GM12878 (cell line): ENCODE results near the gene IGSF22. TPM values are rescaled to one million over a fixed set of nuclear protein-coding genes. Genes with fewer than 3 reads are reported as not detected.

ENCODE experiments used
- ATAC-seq: fragments of 200-7000 bp; cut with Tn5 transposase; 3 replicates; pipeline ENCODE4 v1.9.1; 2020; ENCODE audit warnings: mild to moderate bottlenecking, moderate library complexity
- BruUV-seq: library from RNA; stranded (reverse); fragments of 400-500 nt; replicated peaks from 2 replicates; lab custom pipeline; 2021; lab: Mats Ljungman, UMichigan
- CTCF ChIA-PET: fragments of 300-600 bp; sonication (Branson Sonifier 250); formaldehyde crosslinking; extraction: SDS; loops from one replicate; lab custom pipeline; 2021; ENCODE audit warnings: inconsistent platforms; lab: Yijun Ruan, JAX
- POLR2A ChIA-PET: fragments of 350-600 bp; formaldehyde crosslinking; extraction: SDS; loops from one replicate; lab custom pipeline; 2021; ENCODE audit warnings: inconsistent platforms; lab: Charles Lee
- RAD21 ChIA-PET: fragments of 300-600 bp; sonication (Branson Sonifier 250); formaldehyde crosslinking; loops from one replicate; lab custom pipeline; 2023; ENCODE audit warnings: antibody characterized with exemption; ENCODE audit not compliant: unreplicated experiment; lab: Charles Lee
- SMC1A ChIA-PET: fragments of 300-600 bp; sonication (Branson Sonifier 250); formaldehyde crosslinking; loops from one replicate; lab custom pipeline; 2023; ENCODE audit not compliant: unreplicated experiment, uncharacterized antibody; lab: Charles Lee
- DNase-seq: peaks from one replicate; pipeline ENCODE4 v3.0.0-alpha.2; 2011; ENCODE audit warnings: low read depth, low spot score
- FAIRE-seq: peaks from 3 replicates; lab custom pipeline; 2011; peaks lifted over from hg19 to GRCh38; lab: Jason Lieb, UNC
- H2AFZ ChIP-seq: 2 replicates; pipeline ENCODE4 v1.6.0; 2011; ENCODE audit warnings: low read depth, low read length, control low read depth; ENCODE audit not compliant: control insufficient read depth
- H3K27ac ChIP-seq: 2 replicates; pipeline ENCODE4 v1.5.1; 2011; ENCODE audit warnings: control low read depth; ENCODE audit not compliant: control insufficient read depth, insufficient read depth
- H3K27me3 ChIP-seq, 2 experiments: replicated peaks in 1 of 2; 2 replicates each; pipeline versions ENCODE4 v1.6.0 to v1.6.1; 2011; ENCODE audit warnings: low read length in 1 of 2; ENCODE audit not compliant: control insufficient read depth in 2 of 2, insufficient read depth in 2 of 2
- H3K36me3 ChIP-seq, 2 experiments: 2 replicates each; pipeline ENCODE4 v1.5.1; 2011; ENCODE audit warnings: low read length in 1 of 2; ENCODE audit not compliant: control insufficient read depth in 2 of 2, insufficient read depth in 2 of 2
- H3K4me1 ChIP-seq: 2 replicates; pipeline ENCODE4 v1.6.1; 2011; ENCODE audit warnings: mild to moderate bottlenecking, low read length, moderate library complexity, mixed read lengths; ENCODE audit not compliant: control insufficient read depth, insufficient read depth
- H3K4me2 ChIP-seq: 2 replicates; pipeline ENCODE4 v1.6.0; 2011; ENCODE audit warnings: control low read depth; ENCODE audit not compliant: control insufficient read depth, insufficient read depth
- H3K4me3 ChIP-seq: fragments of 200-600 bp; sonication (generic); 2 replicates; pipeline ENCODE4 v1.5.1; 2016
- H3K79me2 ChIP-seq: 2 replicates; pipeline ENCODE4 v1.6.0; 2011; ENCODE audit warnings: low read length; ENCODE audit not compliant: control insufficient read depth, insufficient read depth
- H3K9ac ChIP-seq: 2 replicates; pipeline ENCODE4 v1.8.0; 2011; ENCODE audit warnings: low read length, control low read depth, mixed read lengths; ENCODE audit not compliant: control insufficient read depth, insufficient read depth
- H3K9me3 ChIP-seq: replicated peaks from 3 replicates; pipeline ENCODE4 v1.5.1; 2011; ENCODE audit warnings: mild to moderate bottlenecking, low read length; ENCODE audit not compliant: control insufficient read depth, insufficient read depth
- H4K20me1 ChIP-seq: 2 replicates; pipeline ENCODE4 v1.6.0; 2011; ENCODE audit not compliant: control insufficient read depth, insufficient read depth
- BMI1 ChIP-seq: fragments of 450-650 bp; IDR thresholded peaks from 2 replicates; pipeline ENCODE4 v1.6.1; 2016; ENCODE audit warnings: mild to moderate bottlenecking, moderate library complexity, borderline replicate concordance
- FOXK2 ChIP-seq: fragments of 450-650 bp; IDR thresholded peaks from 2 replicates; pipeline ENCODE4 v1.6.1; 2017; ENCODE audit warnings: mild to moderate bottlenecking, moderate library complexity
- JUND ChIP-seq: IDR thresholded peaks from 2 replicates; pipeline ENCODE4 v1.6.1; 2012; ENCODE audit warnings: low read depth, mild to moderate bottlenecking, low read length, improper control_type of control experiment, moderate library complexity
- MTA3 ChIP-seq: IDR thresholded peaks from 2 replicates; pipeline ENCODE4 v1.6.1; 2012; ENCODE audit warnings: low read length, inconsistent platforms, borderline replicate concordance
- RCOR1 ChIP-seq: conservative IDR thresholded peaks from 2 replicates; pipeline ENCODE4 v1.6.1; 2012; ENCODE audit warnings: low read depth, low read length, improper control_type of control experiment
- SRF ChIP-seq, 2 experiments: IDR thresholded peaks; 2 replicates each; pipeline ENCODE4 v1.6.1; 2011; ENCODE audit warnings: low read depth in 2 of 2, low read length in 2 of 2, mild to moderate bottlenecking in 1 of 2, moderate library complexity in 1 of 2
- TCF3 ChIP-seq: IDR thresholded peaks from 2 replicates; pipeline ENCODE4 v1.6.1; 2012; ENCODE audit warnings: low read depth, mild to moderate bottlenecking, low read length, borderline replicate concordance; ENCODE audit not compliant: insufficient read depth
- WGBS: methylation state at CpG from one replicate; pipeline ENCODE4 v1.1.6; 2016; ENCODE audit warnings: low lambda C conversion rate; ENCODE audit not compliant: insufficient replicate concordance, insufficient coverage; ENCODE audit errors: missing lambda C conversion rate; 5-methylcytosine and 5-hydroxymethylcytosine counted together
- in situ Hi-C: fragments of 300-500 bp; cut with MboI; formaldehyde crosslinking; loops from 9 replicates; pipeline ENCODE4 v1.14.3; 2018; ENCODE audit warnings: mixed read lengths
- intact Hi-C: fragments of 100-400 bp; cut with micrococcal nuclease; formaldehyde crosslinking; loops from one replicate; pipeline ENCODE4 v1.14.2; 2022; ENCODE audit not compliant: unreplicated experiment
- polyA plus RNA-seq, 11 experiments: library from polyadenylated mRNA; depleted of rRNA in 4 of 11; unstranded in 6 of 11; stranded (reverse) in 5 of 11; fragments of >200 nt; fragmentation: Nextera tagmentation in 4 of 11; fragmentation: Illumina TruSeq in 1 of 11; extraction: Ambion mirVana in 4 of 11; extraction: Trizol in 1 of 11; gene quantifications; 1 replicate in 1 of 11; 2 replicates in 10 of 11; pipeline versions ENCODE4 v1.2.1 to v1.2.3, GENCODE V29; 2011 to 2016; ENCODE audit warnings: inconsistent platforms in 2 of 11, missing spikeins in 2 of 11, low read depth in 1 of 11
- total RNA-seq, 4 experiments: library from RNA; depleted of rRNA in 3 of 4; stranded (reverse); fragments of >200 nt in 3 of 4; fragmentation: Illumina TruSeq in 1 of 4; extraction: Trizol in 1 of 4; gene quantifications; 2 replicates each; pipeline versions ENCODE4 v1.2.1 to v1.2.3, GENCODE V29; 2013 to 2021

Gene IGSF22
- total and polyA plus RNA-seq, 10 of the 15 experiments (the other 5 are each of a cell fraction or from before 2014, with no cell fraction given), result 0.02 to 0.18 TPM; not detected in 8

- Histone ChIP-seq H2AFZ (no peak overlapping the region), H3K4me1 (no peaks in the 10 kb centered on the region), H3K9me3 (no peaks in the 10 kb centered on the region), H3K27me3 (no peaks in the 10 kb centered on the region), H4K20me1 (no peaks in the 10 kb centered on the region), H3K9ac (no peak overlapping the region), H3K4me3 (no peak overlapping the region), H3K27ac (no peak overlapping the region), H3K4me2 (no peak overlapping the region), H3K79me2 (no peaks in the 10 kb centered on the region), H3K36me3 (no peaks in the 10 kb centered on the region)
- ChIA-PET POLR2A (no interaction called here), CTCF (interaction anchor here (1.4 to 19.6 kb wide), 3 partner anchors 9 to 23 kb away, joined by 8 to 494 read pairs (median 60); partner anchors contain the start of gene IGSF22), RAD21 (interaction anchor here (0.7 to 1.7 kb wide), 2 partner anchors 16 to 27 kb away, joined by 4 to 5 read pairs; no protein-coding TSS in a partner anchor), SMC1A (interaction anchor here (0.9 to 2.2 kb wide), 4 partner anchors 16 to 269 kb away, joined by 3 to 7 read pairs (median 4); no protein-coding TSS in a partner anchor)
- TF ChIP-seq RCOR1 (no peak), JUND (no peak), TCF3 (no peak), FOXK2 (no peak), MTA3 (no peak)
- intact Hi-C loops (no loop called here), in situ Hi-C loops (loop anchor here (10.0 kb wide), 1 partner anchor 57 kb away; the partner anchor contains the start of gene PTPN5)
- DNase-seq (no peak), FAIRE-seq (no peak), ATAC-seq (no peak; the same call in 2 of the 3 replicates)
- BruUV-seq, result no TSS peak
- 82% methylated on average over 8 of the region's 8 CpGs for WGBS
Measured at GRCh38 chr11:18737642-18738041, 11.7 kb upstream of the IGSF22 start.

- SMC1A ChIA-PET, result interaction anchor here (0.9 to 2.0 kb wide), 3 partner anchors 28 to 268 kb away, joined by 3 to 7 read pairs (median 3); no protein-coding TSS in a partner anchor
- CTCF ChIA-PET, result interaction anchor here (1.4 to 19.6 kb wide), 3 partner anchors 9 to 24 kb away, joined by 8 to 494 read pairs (median 60); partner anchors contain the start of gene IGSF22
- FAIRE-seq (no peak), ATAC-seq (no peak), DNase-seq (no peak)
- peak in 1 of 2 experiments; percentile 39; a peak in 1 of 4 replicates for TF ChIP-seq SRF (IDR thresholded peaks at IDR 0.05; ENCODE audit: low read depth in 2 of 2, low read length in 2 of 2)
- TF ChIP-seq BMI1, result no peak
- BruUV-seq, result no TSS peak
- no peak overlapping the region for H3K27ac ChIP-seq
- no peaks in the 10 kb centered on the region for H3K9me3 ChIP-seq
- H3K36me3 ChIP-seq, result no peaks in the 10 kb centered on the region
- WGBS, result 40% methylated on average over 10 of the region's 10 CpGs
- intact Hi-C loops (no loop called here), in situ Hi-C loops (loop anchor here (10.0 kb wide), 1 partner anchor 58 kb away; the partner anchor contains the start of gene PTPN5)
- no peaks in the 10 kb centered on the region for H3K27me3 ChIP-seq
- H4K20me1 ChIP-seq, result no peaks in the 10 kb centered on the region
- H3K9ac ChIP-seq, result no peak overlapping the region
- no peaks in the 10 kb centered on the region for H3K79me2 ChIP-seq
- H3K4me2 ChIP-seq, result no peak overlapping the region
- no peak overlapping the region for H3K4me3 ChIP-seq
- POLR2A ChIA-PET, result no interaction called here
- no peak overlapping the region for H2AFZ ChIP-seq
- RAD21 ChIA-PET, result interaction anchor here (1.7 kb wide), 1 partner anchor 15 kb away, joined by 5 read pairs; no protein-coding TSS in a partner anchor
- H3K4me1 ChIP-seq, result peaks cover 3% of the 10 kb centered on the region
Measured at GRCh38 chr11:18736590-18737148, 10.7 kb upstream of the IGSF22 start.
